Testis (tissue), 3 donors: ENCODE measurements around the gene DOCK9. TPM values are rescaled to one million over a fixed set of nuclear protein-coding genes. Genes with fewer than 3 reads are reported as not detected.

Experiments used
- DNase-seq: peaks from one replicate; pipeline ENCODE4 v3.0.0-alpha.2; 2019
- H3K27ac ChIP-seq, 2 donors: fragments of 200-600 bp; sonication (generic); one replicate each; pipeline ENCODE4 v1.5.1; 2019
- H3K27me3 ChIP-seq: fragments of 200-600 bp; sonication (generic); one replicate; pipeline ENCODE4 v1.5.1; 2019
- H3K36me3 ChIP-seq: fragments of 200-600 bp; sonication (generic); one replicate; pipeline ENCODE4 v1.5.1; 2017; ENCODE audit warnings: low read depth; ENCODE audit errors: missing control alignments
- H3K4me1 ChIP-seq: fragments of 200-600 bp; sonication (generic); one replicate; pipeline ENCODE4 v1.5.1; 2019
- H3K4me3 ChIP-seq, 2 donors: fragments of 200-600 bp; sonication (generic); one replicate each; pipeline ENCODE4 v1.5.1; 2017 to 2019
- H3K9me3 ChIP-seq: fragments of 200-600 bp; sonication (generic); one replicate; pipeline ENCODE4 v1.5.1; 2017
- CTCF ChIP-seq, 3 experiments: fragments of 450-650 bp in 2 of 3; fragments of 200-600 bp in 1 of 3; sonication (generic) in 1 of 3; IDR thresholded peaks; one replicate each; pipeline ENCODE4 v1.5.1; 2016 to 2019; ENCODE audit warnings: antibody characterized with exemption in 3 of 3, mild to moderate bottlenecking in 2 of 3, moderate library complexity in 1 of 3
- POLR2A ChIP-seq: fragments of 450-650 bp; IDR thresholded peaks from one replicate; pipeline ENCODE4 v1.6.1; 2017; ENCODE audit warnings: antibody characterized with exemption, mild to moderate bottlenecking, moderate library complexity
- WGBS, 2 donors: methylation state at CpG; one replicate each; pipeline ENCODE4 v1.1.5; 2018; 5-methylcytosine and 5-hydroxymethylcytosine counted together
- intact Hi-C: fragments of 100-400 bp; cut with DNase I; formaldehyde crosslinking; loops from one replicate; pipeline ENCODE4 v1.15.1; 2023; ENCODE audit warnings: low total_unique reads
- polyA plus RNA-seq: library from polyadenylated mRNA; stranded (reverse); fragments of 350-450 nt; fragmentation: Illumina TruSeq; extraction: RNeasy Lipid Tissue Mini Kit (QIAGEN cat#74804); gene quantifications from one replicate; pipeline ENCODE4 v1.2.3, GENCODE V29; 2014; ENCODE audit warnings: low read depth, low replicate concordance; ENCODE audit not compliant: insufficient read depth
- total RNA-seq, 2 donors: library from RNA; depleted of rRNA; stranded (reverse); fragments of >200 nt; gene quantifications; one replicate each; pipeline ENCODE4 v1.2.3, GENCODE V29; 2016

The DOCK9 gene
- total and polyA plus RNA-seq, 3 donors from 2014 or later, result 48.0 to 74.9 (median 63.4) TPM

DNA sequence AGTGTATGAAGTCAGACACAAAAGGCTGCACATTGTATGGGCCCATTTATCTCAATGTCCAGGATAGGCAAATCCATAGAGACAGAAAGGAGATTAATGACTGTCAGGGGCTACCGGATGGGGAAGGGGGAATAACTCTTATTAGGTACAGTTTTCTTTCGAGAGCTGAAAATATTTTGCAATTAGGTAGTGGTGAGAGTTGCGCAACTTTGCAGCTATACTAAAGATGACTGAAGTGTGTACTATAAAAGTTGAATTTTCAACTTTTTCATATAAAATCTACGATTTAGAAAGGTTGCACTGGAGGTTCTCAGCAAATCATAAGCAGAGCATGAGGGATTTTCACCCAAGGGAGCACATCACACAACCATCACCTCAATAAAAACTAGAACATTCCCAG lies 209.3 kb downstream of the DOCK9 start:
- Histone ChIP-seq H3K4me3 (no peak overlapping the region), H3K36me3 (no peaks in the 10 kb centered on the region), H3K9me3 (no peaks in the 10 kb centered on the region), H3K27ac (no peak overlapping the region), H3K27me3 (no peaks in the 10 kb centered on the region), H3K4me1 (no peaks in the 10 kb centered on the region)
- 86 to 91% methylated on average over 4 of the region's 4 CpGs for WGBS, 2 donors
- intact Hi-C loops, result no loop called here
- no peak for TF ChIP-seq POLR2A
- TF ChIP-seq CTCF (IDR thresholded peaks at IDR 0.05), result no peak
- no peak for DNase-seq

- Histone ChIP-seq H3K27ac (no peak overlapping the region), H3K9me3 (no peaks in the 10 kb centered on the region), H3K4me3 (no peak overlapping the region), H3K36me3 (no peaks in the 10 kb centered on the region), H3K4me1 (no peaks in the 10 kb centered on the region), H3K27me3 (no peaks in the 10 kb centered on the region)
- WGBS, 2 donors, result 83 to 87% methylated on average over 11 of the region's 11 CpGs
- no peak for TF ChIP-seq POLR2A
- no peak for TF ChIP-seq CTCF (IDR thresholded peaks at IDR 0.05)
- no peak for DNase-seq
- intact Hi-C loops, result no loop called here
Observed at GRCh38 chr13:98766697-98767096, 211.2 kb downstream of the DOCK9 start.

GRCh38 chr13:98765996-98766519 lies 211.8 kb downstream of the DOCK9 start:
- TF ChIP-seq POLR2A, result no peak
- TF ChIP-seq CTCF (IDR thresholded peaks at IDR 0.05), result no peak
- no peaks in the 10 kb centered on the region for H3K9me3 ChIP-seq
- H3K4me3 ChIP-seq, result no peak overlapping the region
- 83 to 90% methylated on average over 6 to 8 of the region's 8 CpGs for WGBS, 2 donors
- no peak for DNase-seq
- H3K36me3 ChIP-seq, result no peaks in the 10 kb centered on the region
- H3K4me1 ChIP-seq, result no peaks in the 10 kb centered on the region
- no peak overlapping the region for H3K27ac ChIP-seq
- intact Hi-C loops, result no loop called here
- no peaks in the 10 kb centered on the region for H3K27me3 ChIP-seq

GRCh38 chr13:98761986-98762616 lies 215.8 kb downstream of the DOCK9 start:
- intact Hi-C loops, result no loop called here
- DNase-seq, result no peak
- WGBS, 2 donors, result 71 to 79% methylated on average over 15 of the region's 15 CpGs
- H3K36me3 ChIP-seq, result no peaks in the 10 kb centered on the region
- no peaks in the 10 kb centered on the region for H3K27me3 ChIP-seq
- TF ChIP-seq CTCF (IDR thresholded peaks at IDR 0.05) (no peak), POLR2A (no peak)
- no peak overlapping the region for H3K4me3 ChIP-seq
- no peak overlapping the region for H3K27ac ChIP-seq
- H3K9me3 ChIP-seq, result no peaks in the 10 kb centered on the region
- no peaks in the 10 kb centered on the region for H3K4me1 ChIP-seq
